ENCODE results near the gene ITPR3. TPM values are rescaled to one million over a fixed set of nuclear protein-coding genes. Genes with fewer than 3 reads are reported as not detected.

Gene ITPR3
- total RNA-seq, 4 donors from 2014 or later = 139 to 250 (median 182) TPM

GRCh38 chr6:33688451-33689147, 67.5 kb downstream of the ITPR3 start:
- Histone ChIP-seq H3K27ac (no peak overlapping the region), H3K27me3 (no peaks in the 10 kb centered on the region), H3K9me3 (no peaks in the 10 kb centered on the region), H3K36me3 (peaks cover 0 to 98% (median 0%) of the 10 kb centered on the region in 3 donors), H3K4me3 (no peak overlapping the region), H3K4me1 (peaks cover 0 to 13% (median 9%) of the 10 kb centered on the region in 4 donors)
- DNase-seq = no peak
- TF ChIP-seq CTCF (IDR thresholded peaks at IDR 0.05) = no peak
- TF ChIP-seq POLR2A (IDR thresholded peaks at IDR 0.05) = no peak

DNA sequence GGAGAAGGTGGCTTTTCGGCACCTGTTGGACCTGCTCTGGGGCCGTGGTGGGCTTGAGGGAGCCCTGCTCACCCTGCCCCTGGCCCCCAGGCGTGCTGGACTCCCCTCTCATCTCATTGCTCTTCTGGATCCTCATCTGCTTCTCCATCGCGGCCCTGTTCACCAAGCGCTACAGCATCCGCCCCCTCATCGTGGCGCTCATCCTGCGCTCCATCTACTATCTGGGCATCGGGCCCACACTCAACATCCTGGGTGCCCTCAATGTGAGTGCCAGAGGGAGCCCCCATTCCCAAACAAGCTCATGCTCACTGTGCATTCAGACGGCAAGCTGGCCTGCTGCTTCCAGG, 68.0 kb downstream of the ITPR3 start:
- Histone ChIP-seq H3K36me3 (peaks cover 0 to 96% (median 0%) of the 10 kb centered on the region in 3 donors), H3K4me1 (peaks cover 0 to 16% (median 10%) of the 10 kb centered on the region in 4 donors)
- no peak for DNase-seq

DNA sequence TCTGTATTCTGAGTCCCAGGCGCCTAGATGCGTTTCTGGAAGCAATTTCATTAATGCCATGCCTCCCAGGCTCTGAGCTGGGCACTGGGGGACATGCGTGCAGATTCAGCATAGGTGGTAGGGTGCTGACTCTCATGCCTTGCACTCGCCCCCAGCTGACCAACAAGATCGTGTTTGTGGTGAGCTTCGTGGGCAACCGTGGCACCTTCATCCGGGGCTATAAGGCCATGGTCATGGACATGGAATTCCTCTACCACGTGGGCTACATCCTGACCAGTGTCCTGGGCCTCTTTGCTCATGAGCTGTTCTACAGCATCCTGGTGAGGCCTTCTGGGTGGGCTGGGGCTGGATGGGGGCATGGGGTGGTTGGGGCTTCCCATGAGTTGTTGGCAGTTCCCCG, 68.8 kb downstream of the ITPR3 start:
- no peak for DNase-seq
- H3K9me3 ChIP-seq = no peaks in the 10 kb centered on the region
- H3K27ac ChIP-seq = no peak overlapping the region
- no peaks in the 10 kb centered on the region for H3K27me3 ChIP-seq
- no peak for TF ChIP-seq POLR2A (IDR thresholded peaks at IDR 0.05)
- TF ChIP-seq CTCF (IDR thresholded peaks at IDR 0.05) = no peak
- H3K4me1 ChIP-seq = peaks cover 0 to 21% (median 10%) of the 10 kb centered on the region in 4 donors
- peaks cover 0 to 89% (median 0%) of the 10 kb centered on the region in 3 donors for H3K36me3 ChIP-seq
- no peak overlapping the region for H3K4me3 ChIP-seq

More for the DNA sequence above, 68.0 kb downstream of the ITPR3 start:
- Histone ChIP-seq H3K27ac (no peak overlapping the region), H3K4me3 (no peak overlapping the region), H3K27me3 (no peaks in the 10 kb centered on the region), H3K9me3 (no peaks in the 10 kb centered on the region)
- no peak for TF ChIP-seq CTCF (IDR thresholded peaks at IDR 0.05)
- TF ChIP-seq POLR2A (IDR thresholded peaks at IDR 0.05) = no peak

DNA sequence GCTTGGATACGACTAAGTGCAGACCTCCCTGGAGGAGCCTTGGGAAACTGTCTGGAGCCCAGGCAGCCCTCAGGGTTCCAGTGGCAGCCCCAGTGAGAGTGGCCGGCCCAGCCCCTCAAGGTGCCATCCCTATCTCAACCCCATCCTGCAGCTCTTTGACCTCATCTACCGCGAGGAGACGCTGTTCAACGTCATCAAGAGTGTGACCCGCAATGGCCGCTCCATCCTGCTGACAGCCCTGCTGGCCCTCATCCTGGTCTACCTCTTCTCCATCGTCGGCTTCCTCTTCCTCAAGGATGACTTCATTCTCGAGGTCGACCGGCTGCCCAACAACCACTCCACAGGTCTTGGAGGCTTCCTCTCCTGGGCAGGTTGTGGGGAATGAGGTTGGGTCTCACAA, 69.6 kb downstream of the ITPR3 start:
- TF ChIP-seq CTCF (IDR thresholded peaks at IDR 0.05) (no peak), POLR2A (IDR thresholded peaks at IDR 0.05) (no peak)
- Histone ChIP-seq H3K27ac (no peak overlapping the region), H3K9me3 (no peaks in the 10 kb centered on the region), H3K4me3 (no peak overlapping the region), H3K4me1 (peaks cover 0 to 29% (median 10%) of the 10 kb centered on the region in 4 donors), H3K36me3 (peaks cover 0 to 84% (median 0%) of the 10 kb centered on the region in 3 donors), H3K27me3 (no peaks in the 10 kb centered on the region)
- no peak for DNase-seq

DNA sequence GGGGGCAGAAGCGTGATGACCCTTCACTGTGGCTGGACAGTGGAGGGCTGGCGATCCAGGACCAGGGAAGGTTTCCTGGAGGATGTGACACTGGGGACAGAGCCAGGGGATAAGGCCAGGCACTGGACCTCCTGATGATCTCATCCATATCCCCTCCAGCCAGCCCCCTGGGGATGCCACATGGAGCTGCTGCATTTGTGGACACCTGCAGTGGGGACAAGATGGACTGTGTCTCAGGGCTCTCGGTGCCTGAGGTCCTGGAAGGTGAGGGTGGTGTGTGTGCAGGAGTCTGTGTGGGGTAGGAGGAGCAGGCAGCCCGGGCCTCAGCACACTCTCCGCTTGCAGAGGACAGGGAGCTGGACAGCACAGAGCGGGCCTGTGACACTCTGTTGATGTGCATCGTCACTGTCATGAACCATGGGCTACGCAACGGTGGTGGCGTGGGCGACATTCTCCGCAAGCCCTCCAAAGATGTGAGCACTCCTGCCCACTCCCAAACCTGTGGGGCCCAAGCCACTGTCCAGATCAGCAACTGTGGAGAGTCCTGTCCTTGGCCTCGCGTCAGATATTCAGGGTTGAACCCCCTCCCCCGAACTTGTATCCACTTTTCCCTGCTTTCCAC, 70.4 kb downstream of the ITPR3 start:
- Histone ChIP-seq H3K27ac (peak overlapping the region in 3 of 4 donors; percentile 54 to 82 (median 68)), H3K36me3 (peaks cover 0 to 79% (median 0%) of the 10 kb centered on the region in 3 donors), H3K27me3 (no peaks in the 10 kb centered on the region), H3K4me1 (peaks cover 0 to 37% (median 13%) of the 10 kb centered on the region in 4 donors), H3K9me3 (no peaks in the 10 kb centered on the region), H3K4me3 (no peak overlapping the region)
- DNase-seq = no peak
- no peak for TF ChIP-seq POLR2A (IDR thresholded peaks at IDR 0.05)
- TF ChIP-seq CTCF (IDR thresholded peaks at IDR 0.05) = no peak

Measured in Peyer's patch (tissue), 4 donors.